OCI-LY3 (cell line): ENCODE results near the gene ANO10.

Experiments used
- H2AFZ ChIP-seq: fragments of 200-600, 300-600 bp; shearing (Covaris generic); 2 replicates; pipeline ENCODE4 v1.6.0; 2014; ENCODE audit warnings: antibody characterized with exemption, low read depth, low read length
- H3K27ac ChIP-seq: fragments of 200-600, 300-600 bp; sonication (generic); 2 replicates; pipeline ENCODE4 v1.5.1; 2014; ENCODE audit warnings: mild to moderate bottlenecking, low read length, moderate library complexity, mixed read lengths
- H3K27me3 ChIP-seq: fragments of 200-600, 300-600 bp; sonication (generic); 2 replicates; pipeline ENCODE4 v1.6.1; 2014; ENCODE audit warnings: low read depth, low read length, mixed read lengths
- H3K36me3 ChIP-seq: fragments of 200-600, 300-600 bp; sonication (generic); replicated peaks from 2 replicates; pipeline ENCODE3; 2014; ENCODE audit warnings: low read depth, low read length, mixed read lengths
- H3K4me1 ChIP-seq: fragments of 300-600, 200-600 bp; sonication (generic); 2 replicates; pipeline ENCODE4 v1.6.1; 2014; ENCODE audit warnings: low read length, mixed read lengths
- H3K4me2 ChIP-seq: fragments of 200-600, 300-600 bp; sonication (generic); 2 replicates; pipeline ENCODE4 v1.6.1; 2014; ENCODE audit warnings: low read length, mixed read lengths
- H3K4me3 ChIP-seq: fragments of 300-600, 200-600 bp; sonication (generic); 2 replicates; pipeline ENCODE4 v1.5.1; 2014; ENCODE audit warnings: antibody characterized with exemption, mild to moderate bottlenecking, low read length, moderate library complexity
- H3K79me2 ChIP-seq: fragments of 300-600, 200-600 bp; shearing (Covaris generic); 2 replicates; pipeline ENCODE4 v1.6.1; 2014; ENCODE audit warnings: mild to moderate bottlenecking, low read length, mixed read lengths
- H3K9ac ChIP-seq: fragments of 300-600, 200-600 bp; shearing (Covaris generic); 2 replicates; pipeline ENCODE4 v1.6.0; 2014; ENCODE audit warnings: mild to moderate bottlenecking, low read length, moderate library complexity
- H3K9me3 ChIP-seq: fragments of 200-600, 300-600 bp; shearing (Covaris generic); 2 replicates; pipeline ENCODE4 v1.6.1; 2014; ENCODE audit warnings: low read length, mixed read lengths; ENCODE audit not compliant: insufficient read depth
- H4K20me1 ChIP-seq: fragments of 200-600, 300-600 bp; sonication (generic); 2 replicates; pipeline ENCODE4 v1.6.1; 2016; ENCODE audit warnings: low read length, mixed read lengths; ENCODE audit not compliant: insufficient read depth
- CTCF ChIP-seq: fragments of 200-600, 300-600 bp; sonication (generic); IDR thresholded peaks from 2 replicates; pipeline ENCODE4 v1.5.1; 2014; ENCODE audit warnings: antibody characterized with exemption, low read length, low read depth
- EZH2phosphoT487 ChIP-seq: fragments of 200-600 bp; shearing (Covaris generic); IDR thresholded peaks from 2 replicates; pipeline ENCODE4 v1.6.1; 2018; ENCODE audit warnings: antibody characterized with exemption, mixed run types, low read depth

ANO10 gene

GRCh38 chr3:43344520-43344919, 277.3 kb downstream of the ANO10 start:
- TF ChIP-seq CTCF (no peak), EZH2phosphoT487 (no peak)
- peaks cover 57% of the 10 kb centered on the region for H3K36me3 ChIP-seq

GRCh38 chr3:43343815-43344214, 278.0 kb downstream of the ANO10 start:
- Histone ChIP-seq H4K20me1 (no peaks in the 10 kb centered on the region), H3K27ac (no peak overlapping the region), H3K4me2 (no peak overlapping the region), H3K9ac (no peak overlapping the region), H3K4me1 (no peaks in the 10 kb centered on the region), H3K4me3 (no peak overlapping the region), H3K36me3 (peaks cover 56% of the 10 kb centered on the region), H3K9me3 (peaks cover 1% of the 10 kb centered on the region; the same call in 1 of the 2 replicates), H3K27me3 (no peaks in the 10 kb centered on the region), H3K79me2 (no peaks in the 10 kb centered on the region), H2AFZ (no peak overlapping the region)
- TF ChIP-seq EZH2phosphoT487 (no peak), CTCF (no peak)

More at GRCh38 chr3:43344520-43344919, 277.3 kb downstream of the ANO10 start:
- no peak overlapping the region for H3K4me2 ChIP-seq
- no peak overlapping the region for H3K4me3 ChIP-seq
- no peaks in the 10 kb centered on the region for H4K20me1 ChIP-seq
- no peak overlapping the region for H3K9ac ChIP-seq
- H3K9me3 ChIP-seq = no peaks in the 10 kb centered on the region
- H3K27me3 ChIP-seq = no peaks in the 10 kb centered on the region
- no peaks in the 10 kb centered on the region for H3K4me1 ChIP-seq
- no peak overlapping the region for H3K27ac ChIP-seq
- H2AFZ ChIP-seq = no peak overlapping the region
- H3K79me2 ChIP-seq = no peaks in the 10 kb centered on the region

GRCh38 chr3:43343185-43343584, 278.6 kb downstream of the ANO10 start:
- Histone ChIP-seq H3K9ac (no peak overlapping the region), H3K4me3 (no peak overlapping the region), H3K27ac (no peak overlapping the region), H3K4me2 (no peak overlapping the region), H2AFZ (no peak overlapping the region), H3K27me3 (no peaks in the 10 kb centered on the region), H4K20me1 (no peaks in the 10 kb centered on the region), H3K4me1 (no peaks in the 10 kb centered on the region), H3K79me2 (no peaks in the 10 kb centered on the region), H3K36me3 (peaks cover 59% of the 10 kb centered on the region), H3K9me3 (peaks cover 8% of the 10 kb centered on the region; the same call in 1 of the 2 replicates)
- TF ChIP-seq EZH2phosphoT487 = no peak
- no peak for TF ChIP-seq CTCF

- Histone ChIP-seq H3K9ac (no peak overlapping the region), H3K79me2 (no peaks in the 10 kb centered on the region), H3K4me2 (no peak overlapping the region), H3K27me3 (no peaks in the 10 kb centered on the region), H4K20me1 (no peaks in the 10 kb centered on the region), H3K36me3 (peaks cover 58% of the 10 kb centered on the region), H3K4me3 (no peak overlapping the region), H3K9me3 (peaks cover 16% of the 10 kb centered on the region; the same call in 1 of the 2 replicates), H2AFZ (no peak overlapping the region), H3K4me1 (no peaks in the 10 kb centered on the region), H3K27ac (no peak overlapping the region)
- TF ChIP-seq EZH2phosphoT487 = no peak
- TF ChIP-seq CTCF = no peak
These were observed 280.0 kb downstream of the ANO10 start for GRCh38 chr3:43341788-43342187.
